Progenitor cell of endocrine pancreas (in vitro differentiated cells): ENCODE results near the gene ADM2. TPM values are rescaled to one million over a fixed set of nuclear protein-coding genes. Genes with fewer than 3 reads are reported as not detected.
A peak's percentile ranks its signal among the peaks of the same experiment; 100 is the strongest.

Experiments
- DNase-seq: peaks from one replicate; pipeline ENCODE4 v3.0.0; 2021; ENCODE audit warnings: low spot score; ENCODE audit not compliant: unreplicated experiment
- H3K27ac Mint-ChIP-seq: 2 replicates; pipeline ENCODE4 v1.8.0; 2021; ENCODE audit warnings: mild to moderate bottlenecking, moderate library complexity, mixed read lengths
- H3K27me3 Mint-ChIP-seq: 2 replicates; pipeline ENCODE4 v1.8.0; 2021; ENCODE audit warnings: mixed read lengths
- H3K36me3 Mint-ChIP-seq: 2 replicates; pipeline ENCODE4 v1.8.0; 2022; ENCODE audit warnings: mixed read lengths; ENCODE audit not compliant: insufficient read depth
- H3K4me1 Mint-ChIP-seq: 2 replicates; pipeline ENCODE4 v1.8.0; 2021; ENCODE audit warnings: low read depth, mixed read lengths
- H3K4me3 Mint-ChIP-seq: 2 replicates; pipeline ENCODE4 v1.8.0; 2021; ENCODE audit warnings: low read depth, mild to moderate bottlenecking, moderate library complexity, mixed read lengths
- H3K9me3 Mint-ChIP-seq: 2 replicates; pipeline ENCODE4 v1.8.0; 2021; ENCODE audit warnings: low read depth, mixed read lengths
- CTCF ChIP-seq: fragments of 200-600 bp; sonication (generic); IDR thresholded peaks from one replicate; pipeline ENCODE4 v1.5.0; 2021; ENCODE audit warnings: antibody characterized with exemption, mild to moderate bottlenecking; ENCODE audit not compliant: unreplicated experiment
- total RNA-seq: library from RNA; stranded (reverse); gene quantifications from 2 replicates; pipeline ENCODE4 v1.2.1, GENCODE V29; 2021

The ADM2 gene
- total RNA-seq, 1 donor from 2014 or later: 2.9 TPM

DNA sequence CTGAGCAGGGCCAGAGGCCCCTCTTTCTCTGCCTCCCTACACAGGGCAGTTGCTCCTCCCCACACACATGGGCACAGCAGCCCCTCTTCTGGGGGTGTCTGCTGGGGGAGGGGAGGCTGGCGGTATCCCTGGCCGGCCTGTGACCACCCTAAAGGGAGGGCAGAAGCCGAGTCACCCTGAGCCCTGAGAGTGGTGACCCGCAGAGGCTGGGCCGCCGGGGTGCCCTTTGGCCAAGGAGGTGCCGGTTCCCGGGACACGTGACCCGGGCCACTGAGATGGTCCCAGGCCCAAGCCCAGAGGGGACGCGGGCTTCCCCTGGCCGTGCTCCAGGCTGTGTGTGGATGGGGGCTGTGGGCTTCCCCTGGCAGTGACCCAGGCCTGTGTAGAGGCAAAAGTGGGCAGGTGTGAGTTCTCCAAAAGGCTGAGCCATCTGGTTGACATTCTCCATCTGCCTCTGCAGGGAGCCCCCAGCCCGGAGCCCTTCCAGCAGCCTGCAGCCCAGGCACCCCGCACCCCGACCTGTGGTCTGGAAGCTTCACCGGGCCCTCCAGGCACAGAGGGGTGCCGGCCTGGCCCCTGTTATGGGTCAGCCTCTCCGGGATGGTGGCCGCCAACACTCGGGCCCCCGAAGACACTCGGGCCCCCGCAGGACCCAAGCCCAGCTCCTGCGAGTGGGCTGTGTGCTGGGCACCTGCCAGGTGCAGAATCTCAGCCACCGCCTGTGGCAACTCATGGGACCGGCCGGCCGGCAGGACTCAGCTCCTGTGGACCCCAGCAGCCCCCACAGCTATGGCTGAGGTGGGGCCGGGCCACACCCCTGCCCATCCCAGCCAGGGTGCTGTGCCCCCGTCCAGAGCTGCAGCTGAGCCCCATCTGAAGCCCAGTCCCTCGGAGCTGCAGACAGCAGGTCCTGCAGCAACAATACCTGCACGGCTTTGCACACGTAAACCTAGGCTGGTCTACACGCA, 1.0 kb downstream of the ADM2 start:
- Mint-ChIP-seq H3K4me3 (peak overlapping the region; percentile 63), H3K27ac (no peak overlapping the region)
- DNase-seq: no peak

GRCh38 chr22:50483106-50483505, 1.8 kb downstream of the ADM2 start:
- no peaks in the 10 kb centered on the region for H3K4me1 Mint-ChIP-seq
- no peak overlapping the region for H3K4me3 Mint-ChIP-seq
- H3K9me3 Mint-ChIP-seq: no peaks in the 10 kb centered on the region
- DNase-seq: no peak
- H3K27me3 Mint-ChIP-seq: peaks cover 47% of the 10 kb centered on the region
- no peak overlapping the region for H3K27ac Mint-ChIP-seq
- H3K36me3 Mint-ChIP-seq: no peaks in the 10 kb centered on the region
- TF ChIP-seq CTCF: no peak

More for the DNA sequence above, 1.0 kb downstream of the ADM2 start:
- Mint-ChIP-seq H3K4me1 (no peaks in the 10 kb centered on the region), H3K9me3 (no peaks in the 10 kb centered on the region), H3K36me3 (no peaks in the 10 kb centered on the region), H3K27me3 (peaks cover 47% of the 10 kb centered on the region)
- TF ChIP-seq CTCF: no peak

DNA sequence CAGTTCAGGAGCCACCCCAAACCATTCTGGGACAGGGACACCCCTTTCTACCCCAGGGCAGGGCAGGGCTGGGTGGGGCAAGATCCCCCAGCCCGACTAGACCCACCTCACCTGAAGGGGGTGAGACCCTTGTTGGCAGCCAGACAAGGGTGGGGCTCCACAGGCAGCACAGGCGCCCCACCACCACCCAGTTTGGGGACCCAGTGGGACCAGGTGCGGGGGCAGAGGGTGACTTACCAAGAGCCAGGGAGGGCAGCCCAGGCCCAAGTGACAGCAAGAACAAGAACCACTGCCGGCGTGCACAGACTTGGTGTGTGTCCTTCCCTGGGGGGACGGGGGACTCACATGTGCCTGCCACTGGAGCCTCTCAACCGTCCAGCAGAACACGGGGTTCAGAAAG, 2.2 kb downstream of the ADM2 start:
- Mint-ChIP-seq H3K4me1 (no peaks in the 10 kb centered on the region), H3K4me3 (no peak overlapping the region), H3K36me3 (no peaks in the 10 kb centered on the region), H3K9me3 (no peaks in the 10 kb centered on the region), H3K27me3 (peaks cover 44% of the 10 kb centered on the region), H3K27ac (no peak overlapping the region)
- DNase-seq: no peak
- no peak for TF ChIP-seq CTCF

GRCh38 chr22:50483977-50484853, 2.9 kb downstream of the ADM2 start:
- no peak for TF ChIP-seq CTCF
- DNase-seq: no peak
- Mint-ChIP-seq H3K27ac (no peak overlapping the region), H3K4me1 (no peaks in the 10 kb centered on the region), H3K4me3 (no peak overlapping the region), H3K27me3 (peaks cover 41% of the 10 kb centered on the region), H3K9me3 (no peaks in the 10 kb centered on the region), H3K36me3 (no peaks in the 10 kb centered on the region)
